ENCODE measurements around the gene MSANTD7.
"Not testable (repeated sequence)": the region's sequence is repeated elsewhere in the genome, so short reads cannot be mapped to it uniquely, and the experiment has no call there.

MSANTD7 gene, protein sequence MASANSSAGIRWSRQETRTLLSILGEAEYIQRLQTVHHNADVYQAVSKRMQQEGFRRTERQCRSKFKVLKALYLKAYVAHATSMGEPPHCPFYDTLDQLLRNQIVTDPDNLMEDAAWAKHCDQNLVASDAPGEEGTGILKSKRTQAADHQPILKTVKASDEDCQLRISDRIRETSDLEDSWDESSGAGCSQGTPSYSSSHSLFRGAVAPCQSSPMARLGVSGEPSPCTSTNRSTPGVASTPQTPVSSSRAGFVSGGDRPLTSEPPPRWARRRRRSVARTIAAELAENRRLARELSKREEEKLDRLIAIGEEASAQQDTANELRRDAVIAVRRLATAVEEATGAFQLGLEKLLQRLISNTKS

DNA sequence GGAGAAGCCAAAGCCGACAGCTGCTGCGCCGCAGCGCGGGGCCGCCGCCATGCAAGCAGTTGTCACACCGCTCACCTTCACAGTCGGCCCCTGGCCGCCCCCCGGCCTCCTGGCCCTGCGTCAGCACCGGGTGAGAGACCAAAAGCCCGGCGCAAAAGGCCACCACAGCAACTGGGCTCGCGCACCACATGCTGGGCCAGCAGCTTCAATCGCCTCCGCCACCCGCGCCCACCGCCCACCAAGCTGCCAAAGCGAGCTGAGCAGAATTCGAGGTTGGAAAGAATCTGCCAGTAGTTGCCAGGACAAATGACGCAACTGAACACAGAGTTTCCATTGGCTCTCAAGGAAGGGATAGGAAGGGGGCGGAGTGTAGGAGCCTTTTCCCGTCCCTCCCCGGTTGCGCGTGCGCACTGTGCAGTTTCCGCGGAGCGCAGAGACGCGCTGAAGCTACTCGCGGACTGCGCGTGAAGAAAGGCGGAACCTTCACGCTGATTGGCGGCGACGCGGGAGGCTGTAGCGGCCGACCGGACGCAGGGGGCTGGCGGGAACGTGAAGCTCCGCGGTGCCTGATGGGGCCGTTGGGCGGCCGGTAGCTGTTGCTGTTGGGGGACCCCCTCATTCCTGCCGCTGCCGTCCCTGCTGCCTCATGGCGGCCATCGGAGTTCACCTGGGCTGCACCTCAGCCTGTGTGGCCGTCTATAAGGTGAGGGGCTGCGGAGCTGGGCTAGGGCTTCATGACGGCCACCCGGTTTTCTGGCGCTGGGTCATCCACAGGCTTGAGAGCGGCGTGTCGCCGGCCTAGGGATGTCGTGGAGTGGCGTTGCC is at the start of gene MSANTD7, which contains the start of the genes CDNF and HSPA14:
Gene MSANTD7, plus strand, starts transcription at position 550 of the 825 bp plus-strand sequence. CDS start 3,979 bp downstream, outside the sequence.
Gene CDNF, minus strand, starts transcription at position 281 of the 825 bp plus-strand sequence. Its CDS starts 91 bp downstream, at position 190.
Gene HSPA14, plus strand, starts transcription at position 550 of the 825 bp plus-strand sequence. Its CDS starts 97 bp downstream, at position 647.
- in situ Hi-C loops (cut with HindIII; ENCODE audit: low sequenced_read_pairs), result loop anchor here (5.0 to 25.0 kb wide), 2 partner anchors 44 to 301 kb away; no protein-coding TSS in a partner anchor

DNA sequence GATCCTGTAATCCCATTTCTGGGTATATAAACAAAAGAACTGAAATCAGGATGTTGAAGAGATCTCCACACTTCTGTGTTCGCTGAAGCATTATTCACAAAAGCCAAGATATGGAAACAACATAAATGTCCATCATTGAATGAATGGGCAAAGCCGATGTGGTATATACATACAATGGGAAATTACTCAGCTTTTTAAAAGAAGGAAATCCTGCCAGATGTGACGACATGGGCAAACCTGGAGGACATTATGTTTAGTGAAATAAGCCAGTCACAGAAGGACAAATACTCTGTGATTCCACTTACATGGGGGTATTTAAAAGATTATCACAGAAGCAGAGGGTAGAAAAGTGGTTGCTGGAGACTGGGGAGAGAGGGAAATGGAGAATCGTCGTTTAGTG is 39.5 kb upstream of the MSANTD7 start:
- in situ Hi-C loops (cut with HindIII; ENCODE audit: low sequenced_read_pairs), result no loop called here

DNA sequence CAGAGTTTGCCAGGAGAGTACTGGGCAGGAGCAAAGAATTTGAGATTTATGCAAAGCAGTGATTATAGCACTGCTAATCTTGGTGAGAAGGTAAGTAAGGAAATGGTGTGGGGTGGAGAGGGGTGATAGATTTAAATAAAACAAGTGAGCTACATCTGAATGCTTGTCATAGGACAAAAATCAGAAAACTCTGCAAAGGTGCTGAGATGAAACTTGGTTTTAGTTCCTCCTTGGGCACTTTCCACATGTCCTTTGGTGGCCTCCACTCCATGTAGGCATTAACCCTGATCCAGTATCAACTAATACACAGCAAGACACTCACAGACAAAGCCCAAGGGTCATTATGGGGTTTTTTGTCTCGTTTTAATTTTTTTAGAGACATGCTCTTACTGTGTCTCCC is 37.7 kb upstream of the MSANTD7 start:
- in situ Hi-C loops (cut with HindIII; ENCODE audit: low sequenced_read_pairs), result no loop called here

GRCh38 chr10:14801723-14802122 is 36.4 kb upstream of the MSANTD7 start:
- in situ Hi-C loops (cut with HindIII; ENCODE audit: low sequenced_read_pairs), result no loop called here

DNA sequence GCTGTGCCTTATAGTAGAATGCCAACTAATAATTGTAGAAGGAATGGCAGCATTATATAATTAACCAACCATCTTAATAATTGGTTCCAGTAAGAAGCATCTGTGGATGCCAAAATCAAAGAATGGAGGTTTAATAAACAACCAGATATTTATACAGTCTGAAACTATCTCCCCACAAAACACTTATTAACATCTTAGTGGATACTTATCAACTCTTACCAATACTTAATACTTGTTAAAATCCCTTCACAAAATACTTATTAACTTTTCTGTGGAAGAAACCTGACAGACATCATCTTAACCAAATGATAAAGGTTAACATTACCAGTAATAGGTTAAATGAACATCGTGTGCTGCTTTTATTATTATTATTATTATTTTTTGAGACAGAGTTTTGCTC is 34.3 kb upstream of the MSANTD7 start:
- in situ Hi-C loops (cut with HindIII; ENCODE audit: low sequenced_read_pairs), result no loop called here

GRCh38 chr10:14806318-14806717 is 31.8 kb upstream of the MSANTD7 start:
- in situ Hi-C loops (cut with HindIII; ENCODE audit: low sequenced_read_pairs), result no loop called here

- in situ Hi-C loops (cut with HindIII; ENCODE audit: low sequenced_read_pairs), result no loop called here
These were observed 26.8 kb upstream of the MSANTD7 start for GRCh38 chr10:14810969-14811953.

- in situ Hi-C loops (cut with HindIII; ENCODE audit: low sequenced_read_pairs), result no loop called here
These were observed 25.8 kb upstream of the MSANTD7 start for GRCh38 chr10:14812271-14812670.

- in situ Hi-C loops (cut with HindIII; ENCODE audit: low sequenced_read_pairs), result no loop called here
These were observed 22.4 kb upstream of the MSANTD7 start for GRCh38 chr10:14815681-14816080.

GRCh38 chr10:14816717-14817116 is 21.4 kb upstream of the MSANTD7 start:
- in situ Hi-C loops (cut with HindIII; ENCODE audit: low sequenced_read_pairs), result not testable (repeated sequence)

- in situ Hi-C loops (cut with HindIII; ENCODE audit: low sequenced_read_pairs), result no loop called here
These were observed 17.9 kb upstream of the MSANTD7 start for GRCh38 chr10:14820010-14820774.

- in situ Hi-C loops (cut with HindIII; ENCODE audit: low sequenced_read_pairs), result no loop called here
These were observed 17.3 kb upstream of the MSANTD7 start for GRCh38 chr10:14820775-14821154.

DNA sequence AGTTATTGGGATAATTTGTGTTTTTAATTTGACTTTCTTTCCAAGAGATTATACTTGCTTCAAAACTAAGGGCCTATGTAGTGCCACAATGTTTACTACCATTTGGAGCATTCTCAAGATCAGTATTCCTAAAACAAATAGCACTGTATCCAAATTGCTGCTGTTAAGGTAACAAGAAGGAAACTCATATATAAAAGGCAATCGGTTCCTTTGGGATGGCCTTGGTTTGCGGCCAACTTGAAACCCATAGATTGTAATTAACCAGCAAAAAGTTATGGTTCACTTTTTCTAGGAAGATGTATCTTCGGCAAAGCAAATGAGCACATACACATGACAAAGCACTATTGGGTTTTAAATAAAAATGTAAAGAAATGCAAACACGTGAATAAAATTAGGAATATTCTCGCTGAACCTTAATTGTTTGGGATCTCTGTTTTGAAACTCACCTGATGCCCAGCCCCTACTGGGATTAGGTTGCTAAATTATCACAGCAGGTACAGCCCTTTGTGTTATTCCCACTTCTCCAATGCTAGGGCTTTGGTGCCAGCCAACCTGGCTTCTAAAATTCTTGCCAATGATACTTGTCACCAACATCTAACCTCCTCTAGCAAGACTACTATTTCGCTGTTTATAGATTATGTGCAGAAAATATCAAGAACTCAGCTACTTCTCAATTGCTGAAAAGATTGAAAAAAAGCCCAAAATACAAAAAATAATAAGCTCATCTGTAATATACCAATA is 16.3 kb upstream of the MSANTD7 start:
- in situ Hi-C loops (cut with HindIII; ENCODE audit: low sequenced_read_pairs), result no loop called here

- in situ Hi-C loops (cut with HindIII; ENCODE audit: low sequenced_read_pairs), result no loop called here
These were observed 15.0 kb upstream of the MSANTD7 start for GRCh38 chr10:14822879-14823755.

GRCh38 chr10:14823966-14824365 is 14.1 kb upstream of the MSANTD7 start:
- in situ Hi-C loops (cut with HindIII; ENCODE audit: low sequenced_read_pairs), result no loop called here

- in situ Hi-C loops (cut with HindIII; ENCODE audit: low sequenced_read_pairs), result loop anchor here (25.0 kb wide), 1 partner anchor 289 kb away; no protein-coding TSS in a partner anchor
These were observed 11.9 kb upstream of the MSANTD7 start for GRCh38 chr10:14826076-14826829.

DNA sequence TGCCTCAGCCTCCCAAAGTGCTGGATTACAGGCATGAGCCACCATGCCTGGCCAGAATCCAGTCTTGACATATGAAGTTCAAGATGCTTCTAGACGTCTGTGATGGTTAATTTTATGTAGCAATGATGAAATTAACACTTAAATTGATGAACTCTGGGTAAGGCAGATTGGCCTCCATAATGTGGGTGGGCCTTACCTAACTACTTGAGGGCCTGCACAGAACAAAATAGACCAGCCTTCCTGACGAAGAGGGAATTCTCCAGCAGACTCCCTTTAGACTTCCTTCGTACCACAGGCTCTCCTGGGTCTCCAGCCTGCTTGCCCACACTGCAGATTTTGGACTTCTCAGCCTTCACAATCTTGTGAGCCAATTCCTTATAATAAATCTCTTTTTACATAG is 5.0 kb upstream of the MSANTD7 start:
- in situ Hi-C loops (cut with HindIII; ENCODE audit: low sequenced_read_pairs), result loop anchor here (25.0 kb wide), 1 partner anchor 296 kb away; no protein-coding TSS in a partner anchor
